NCI-H1105 (cell line): ENCODE data around the gene IQGAP2.
"Not testable (repeated sequence)": the region's sequence is repeated elsewhere in the genome, so short reads cannot be mapped to it uniquely, and the experiment has no call there.

Experiments
- DNase-seq: peaks from one replicate; lab custom pipeline; 2025; lab: John Stamatoyannopoulos, UW

Gene IQGAP2

GRCh38 chr5:76412511-76412910, 9.4 kb downstream of the IQGAP2 start:
- DNase-seq, result no peak

- no peak for DNase-seq
Observed at GRCh38 chr5:76413746-76414145, 10.7 kb downstream of the IQGAP2 start.

GRCh38 chr5:76414788-76415187, 11.7 kb downstream of the IQGAP2 start:
- DNase-seq, result no peak

- DNase-seq, result no peak
Observed at GRCh38 chr5:76415855-76416254, 12.8 kb downstream of the IQGAP2 start.

GRCh38 chr5:76419597-76420298, 16.7 kb downstream of the IQGAP2 start:
- no peak for DNase-seq

- DNase-seq, result no peak
Observed at GRCh38 chr5:76422227-76422626, 19.1 kb downstream of the IQGAP2 start.

GRCh38 chr5:76422742-76423141, 19.7 kb downstream of the IQGAP2 start:
- DNase-seq, result no peak

- DNase-seq, result no peak
Observed at GRCh38 chr5:76425146-76425545, 22.1 kb downstream of the IQGAP2 start.

- DNase-seq, result no peak
Observed at GRCh38 chr5:76425928-76426804, 23.1 kb downstream of the IQGAP2 start.

GRCh38 chr5:76427206-76428140, 24.4 kb downstream of the IQGAP2 start:
- DNase-seq, result no peak

- not testable (repeated sequence) for DNase-seq
Observed at GRCh38 chr5:76428550-76428949, 25.5 kb downstream of the IQGAP2 start.

GRCh38 chr5:76433261-76433660, 30.2 kb downstream of the IQGAP2 start:
- DNase-seq, result no peak

- DNase-seq, result not testable (repeated sequence)
Observed at GRCh38 chr5:76437507-76437906, 34.4 kb downstream of the IQGAP2 start.

GRCh38 chr5:76438025-76438424, 34.9 kb downstream of the IQGAP2 start:
- no peak for DNase-seq

GRCh38 chr5:76439201-76439600, 36.1 kb downstream of the IQGAP2 start:
- no peak for DNase-seq

GRCh38 chr5:76439929-76440328, 36.8 kb downstream of the IQGAP2 start:
- no peak for DNase-seq

GRCh38 chr5:76441101-76441500, 38.0 kb downstream of the IQGAP2 start:
- no peak for DNase-seq

GRCh38 chr5:76441890-76442673, 39.0 kb downstream of the IQGAP2 start:
- no peak for DNase-seq

- DNase-seq, result no peak
Observed at GRCh38 chr5:76443066-76443800, 40.1 kb downstream of the IQGAP2 start.

GRCh38 chr5:76445063-76445462, 42.0 kb downstream of the IQGAP2 start:
- DNase-seq, result no peak

GRCh38 chr5:76445830-76446229, 42.7 kb downstream of the IQGAP2 start:
- no peak for DNase-seq
